GM12878 (cell line): Measurements from ENCODE around the gene PRC1. TPM values are rescaled to one million over a fixed set of nuclear protein-coding genes. Genes with fewer than 3 reads are reported as not detected.

Experiments
- DPF2 ChIP-seq: fragments of 450-650 bp; IDR thresholded peaks from 2 replicates; pipeline ENCODE4 v1.6.1; 2017; ENCODE audit warnings: mild to moderate bottlenecking
- ESRRA ChIP-seq: IDR thresholded peaks from 2 replicates; pipeline ENCODE4 v1.6.1; 2012; ENCODE audit warnings: mild to moderate bottlenecking, low read length, improper control_type of control experiment
- EZH2 ChIP-seq: IDR thresholded peaks from 2 replicates; pipeline ENCODE4 v1.6.1; 2012; ENCODE audit warnings: low read depth, mild to moderate bottlenecking, control low read depth, inconsistent platforms, low read length, borderline replicate concordance; ENCODE audit not compliant: control insufficient read depth
- HDAC6 ChIP-seq: fragments of 200-600 bp; sonication (generic); IDR thresholded peaks from one replicate; pipeline ENCODE4 v1.8.0; 2017; ENCODE audit warnings: antibody characterized with exemption; ENCODE audit not compliant: unreplicated experiment
- HSF1 ChIP-seq: fragments of 150-350 bp; IDR thresholded peaks from 2 replicates; pipeline ENCODE4 v1.6.1; 2014; ENCODE audit warnings: mild to moderate bottlenecking, low read depth, low read length
- MEF2B ChIP-seq: fragments of 450-650 bp; IDR thresholded peaks from 2 replicates; pipeline ENCODE4 v1.6.1; 2018; ENCODE audit warnings: mild to moderate bottlenecking, moderate library complexity; ENCODE audit not compliant: partially characterized antibody, poor library complexity, severe bottlenecking
- NFYB ChIP-seq: IDR thresholded peaks from 2 replicates; pipeline ENCODE4 v1.6.1; 2011; ENCODE audit warnings: low read depth, mild to moderate bottlenecking, low read length, improper control_type of control experiment, moderate library complexity; ENCODE audit not compliant: insufficient read depth
- NR2C2 ChIP-seq: IDR thresholded peaks from 2 replicates; pipeline ENCODE4 v1.6.1; 2011; ENCODE audit warnings: borderline replicate concordance, low read depth; ENCODE audit not compliant: control insufficient read depth, insufficient read length
- RAD51 ChIP-seq: fragments of 450-650 bp; IDR thresholded peaks from 2 replicates; pipeline ENCODE4 v1.6.1; 2016; ENCODE audit warnings: moderate library complexity, mild to moderate bottlenecking, inconsistent platforms
- RELA ChIP-seq: fragments of 450-650 bp; IDR thresholded peaks from 2 replicates; pipeline ENCODE4 v1.8.0; 2014; ENCODE audit warnings: borderline replicate concordance; ENCODE audit not compliant: partially characterized antibody
- REST ChIP-seq: IDR thresholded peaks from 2 replicates; pipeline ENCODE4 v1.6.1; 2012; ENCODE audit warnings: mild to moderate bottlenecking, low read depth, low read length
- SREBF1 ChIP-seq: IDR thresholded peaks from 2 replicates; pipeline ENCODE4 v1.6.1; 2012; ENCODE audit warnings: mild to moderate bottlenecking, low read length
- SREBF2 ChIP-seq: IDR thresholded peaks from 2 replicates; pipeline ENCODE4 v1.6.1; 2012; ENCODE audit warnings: mild to moderate bottlenecking, low read length
- STAT3 ChIP-seq: IDR thresholded peaks from 2 replicates; pipeline ENCODE4 v1.6.1; 2011; ENCODE audit warnings: low read depth, low read length, improper control_type of control experiment
- polyA plus RNA-seq, 11 experiments: library from polyadenylated mRNA; depleted of rRNA in 4 of 11; unstranded in 6 of 11; stranded (reverse) in 5 of 11; fragments of >200 nt; fragmentation: Nextera tagmentation in 4 of 11; fragmentation: Illumina TruSeq in 1 of 11; extraction: Ambion mirVana in 4 of 11; extraction: Trizol in 1 of 11; gene quantifications; 1 replicate in 1 of 11; 2 replicates in 10 of 11; pipeline versions ENCODE4 v1.2.1 to v1.2.3, GENCODE V29; 2011 to 2016; ENCODE audit warnings: inconsistent platforms in 2 of 11, missing spikeins in 2 of 11, low read depth in 1 of 11
- total RNA-seq, 4 experiments: library from RNA; depleted of rRNA in 3 of 4; stranded (reverse); fragments of >200 nt in 3 of 4; fragmentation: Illumina TruSeq in 1 of 4; extraction: Trizol in 1 of 4; gene quantifications; 2 replicates each; pipeline versions ENCODE4 v1.2.1 to v1.2.3, GENCODE V29; 2013 to 2021

PRC1 gene
- total and polyA plus RNA-seq, 10 of the 15 experiments (the other 5 are each of a cell fraction or from before 2014, with no cell fraction given): 100 to 241 (median 131) TPM

GRCh38 chr15:90931828-90932659 lies 62.3 kb downstream of the PRC1 start, which contains the start of gene HDDC3 (continued):
- TF ChIP-seq REST (0 out of 2 replicates have a peak, but pooled peaks have one; percentile 47), HSF1 (no peak), ESRRA (0 out of 2 replicates have a peak, but pooled peaks have one; percentile 49), NR2C2 (no peak), MEF2B (peak; percentile 25), STAT3 (no peak), NFYB (no peak), SREBF2 (no peak), RELA (peak; percentile 38), DPF2 (peak; percentile 85), EZH2 (no peak), SREBF1 (no peak), RAD51 (no peak), HDAC6 (no peak)
- TF ChIP-seq, all 136 proteins: peak for 62
